Stimulated activated CD4-positive, alpha-beta T cell treated with anti-CD3 and anti-CD28 coated beads, Interleukin-4, amount 100 ng/mL, for 4 hours (primary cell): Measurements from ENCODE around the gene MPRIP.

Source experiments
- DNase-seq, 2 experiments: peaks; one replicate each; pipeline ENCODE4 v3.0.0-alpha.2; 2020

MPRIP gene

DNA sequence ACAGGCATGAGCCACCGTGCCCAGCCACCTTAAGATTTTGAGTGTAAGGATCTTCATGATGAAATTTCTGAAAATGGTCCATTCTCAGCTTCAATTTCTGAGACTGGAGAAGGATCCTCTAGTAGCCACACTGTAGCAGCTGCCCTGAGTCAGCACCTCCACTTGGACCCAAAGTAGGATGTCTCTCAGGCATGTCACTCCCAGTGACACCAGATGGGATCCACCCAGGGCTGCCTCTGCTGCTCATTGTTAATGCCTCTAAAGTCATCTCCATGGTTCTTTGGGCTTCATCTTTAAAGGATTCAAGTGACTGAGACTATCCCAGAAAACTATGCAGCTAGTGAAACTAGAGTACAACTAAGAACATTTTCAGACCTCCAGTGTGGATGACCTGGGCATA, 156.0 kb downstream of the MPRIP start:
- no peak for DNase-seq

GRCh38 chr17:17200311-17200710, 158.1 kb downstream of the MPRIP start:
- DNase-seq, result no peak

GRCh38 chr17:17200831-17201230, 158.6 kb downstream of the MPRIP start:
- no peak for DNase-seq

DNA sequence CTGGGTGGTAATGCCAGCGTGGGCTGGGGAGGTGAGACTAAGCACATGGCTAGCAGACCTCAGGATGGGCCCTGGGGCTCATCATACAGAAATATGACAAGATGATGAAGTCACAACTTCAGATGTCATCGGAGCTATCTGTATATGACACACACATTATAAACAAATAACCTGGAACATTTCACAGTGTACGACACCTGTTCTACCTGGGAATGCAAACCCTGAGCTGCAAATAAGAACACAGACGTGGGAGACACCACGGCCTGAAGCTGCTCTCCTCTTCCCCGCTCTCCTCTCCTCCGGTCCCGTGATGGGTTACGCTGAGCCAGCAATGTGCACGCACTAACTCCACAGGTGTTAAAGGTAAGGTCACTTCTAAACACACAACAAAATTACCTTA, 159.0 kb downstream of the MPRIP start:
- no peak for DNase-seq

DNA sequence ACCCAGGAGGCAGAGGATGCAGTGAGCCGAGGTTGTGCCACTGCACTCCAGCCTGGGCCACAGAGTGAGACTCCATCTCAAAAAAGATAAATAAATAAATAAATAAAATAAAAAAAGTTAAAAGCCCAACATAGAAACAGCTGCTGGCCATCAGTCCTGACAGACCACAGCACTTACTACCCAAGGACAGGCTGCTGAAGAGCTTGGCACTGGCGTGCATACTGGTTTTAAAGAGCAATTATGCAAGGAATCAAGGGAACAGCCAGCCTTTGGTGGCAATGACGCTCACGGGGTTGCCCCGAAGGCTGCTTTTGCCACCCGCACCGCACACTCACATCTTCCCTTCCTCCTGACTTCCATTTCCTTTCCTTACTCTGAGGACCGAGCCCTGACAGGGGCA, 159.7 kb downstream of the MPRIP start:
- DNase-seq, result no peak

DNA sequence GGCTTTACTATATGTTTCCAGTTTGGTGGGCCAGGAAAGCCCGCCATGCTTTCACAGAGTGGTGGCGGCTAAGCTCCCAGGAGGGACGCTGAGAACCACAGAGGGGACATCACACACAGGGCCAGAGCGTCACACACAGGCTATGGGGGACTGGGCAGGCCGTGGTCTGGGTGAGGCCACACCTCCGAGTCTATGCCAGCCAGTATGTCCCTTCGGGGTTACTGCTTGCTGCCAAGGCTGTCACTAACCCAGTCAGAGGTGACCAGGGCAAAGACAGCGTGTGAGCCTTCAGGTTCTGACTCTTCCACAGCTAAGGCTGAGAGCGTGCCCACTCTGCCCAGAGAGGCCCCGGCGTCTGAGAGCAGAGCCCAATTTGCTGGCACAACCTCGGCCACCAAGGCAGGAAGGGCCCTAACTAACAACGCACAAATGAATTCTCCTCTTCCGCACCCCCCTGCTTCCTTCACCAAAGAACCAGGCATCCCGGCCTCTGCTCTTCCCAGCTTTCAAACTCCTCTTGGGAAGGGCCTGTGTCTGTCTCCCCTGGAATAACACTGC, 161.0 kb downstream of the MPRIP start:
- no peak for DNase-seq

DNA sequence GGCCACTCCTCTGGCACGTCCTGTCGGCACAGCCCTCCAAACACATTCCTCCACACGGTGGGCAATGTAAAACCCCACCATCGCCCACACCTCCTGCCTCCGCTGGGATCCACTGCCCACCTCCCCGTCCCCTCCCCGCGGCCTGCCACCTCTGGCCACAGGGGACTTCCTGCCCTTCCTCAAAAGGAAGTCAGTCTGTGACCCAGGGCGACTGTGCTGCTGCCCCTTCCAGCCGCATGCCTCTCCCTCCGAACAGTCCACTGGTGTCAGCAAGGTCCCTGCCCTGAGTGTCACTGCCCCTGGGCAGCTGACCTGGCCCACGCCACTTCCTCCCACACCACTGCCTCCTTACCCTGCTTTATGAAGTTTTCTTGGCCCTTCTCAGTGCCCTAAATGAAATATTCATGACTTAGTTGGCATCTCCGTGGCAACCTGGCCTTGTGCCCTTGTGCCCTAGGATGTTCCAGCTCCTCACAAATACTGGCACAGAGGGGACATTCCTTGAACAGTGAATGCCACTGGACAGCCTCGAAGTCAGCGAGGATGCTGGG, 161.9 kb downstream of the MPRIP start:
- no peak for DNase-seq

DNA sequence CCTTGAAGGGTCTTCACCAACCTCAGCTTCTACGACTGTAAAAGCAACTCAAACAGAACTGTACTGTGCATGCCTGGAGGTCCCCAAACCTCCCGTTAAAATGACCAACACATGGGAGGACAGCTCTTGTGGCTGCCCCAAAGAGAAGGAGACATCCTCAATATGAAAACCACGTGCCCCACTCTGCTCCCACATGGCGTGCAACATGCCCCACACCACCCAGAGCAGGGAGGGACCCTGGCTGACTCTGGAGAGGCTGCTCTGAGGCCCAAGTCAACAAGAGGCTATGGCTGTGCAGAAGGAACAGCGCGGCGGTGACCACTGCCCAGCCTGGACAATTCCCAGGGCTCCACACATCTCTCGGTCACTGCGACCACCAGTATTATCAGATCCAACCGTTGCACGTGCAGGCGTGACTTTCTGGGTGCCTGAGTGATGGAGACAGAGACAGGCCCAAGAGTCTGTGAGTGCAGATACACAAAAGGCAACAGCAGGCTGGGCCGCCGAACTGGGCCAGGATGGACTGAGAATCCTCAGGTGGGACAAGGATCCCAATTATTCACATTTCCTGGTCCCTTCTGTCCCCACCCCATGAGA, 162.5 kb downstream of the MPRIP start:
- DNase-seq, result no peak

DNA sequence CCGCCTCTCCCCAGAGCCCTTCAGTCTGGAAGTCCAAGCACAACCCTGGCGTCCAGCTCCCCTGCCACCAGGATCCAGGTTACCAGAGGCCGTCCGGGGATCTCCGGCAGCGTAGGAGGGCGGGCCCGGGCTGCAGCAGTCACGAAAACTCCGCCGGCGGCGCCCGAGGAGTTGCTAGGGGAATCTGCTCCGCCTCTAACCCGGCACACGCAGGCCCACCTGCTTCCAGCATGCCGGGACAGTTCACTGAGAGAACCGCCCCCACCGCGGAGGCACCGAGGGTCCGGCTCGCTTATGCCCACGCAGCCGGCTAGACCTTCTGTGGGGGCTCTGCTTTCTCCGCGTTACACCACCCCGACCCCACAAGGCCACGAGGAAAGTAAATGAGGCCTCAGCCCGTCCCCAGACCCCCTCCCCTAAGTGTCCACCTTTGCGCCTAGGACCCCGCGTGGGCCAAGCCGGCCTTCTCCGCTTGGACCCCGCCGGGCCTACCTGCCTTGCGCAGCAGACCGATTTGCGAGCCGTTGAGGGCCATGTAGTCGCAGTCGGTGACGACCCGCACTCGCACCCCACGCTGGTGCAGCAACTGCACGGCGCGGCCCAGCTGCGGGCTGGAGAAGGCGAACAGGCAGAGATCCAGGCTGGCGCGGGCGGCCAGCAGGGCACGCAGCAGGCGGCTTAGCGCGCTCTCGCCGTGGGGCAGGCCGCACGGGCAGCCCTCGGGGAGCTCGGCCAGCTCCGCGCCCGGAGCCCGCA, 163.3 kb downstream of the MPRIP start:
- DNase-seq, result peak; percentile 62 to 65

DNA sequence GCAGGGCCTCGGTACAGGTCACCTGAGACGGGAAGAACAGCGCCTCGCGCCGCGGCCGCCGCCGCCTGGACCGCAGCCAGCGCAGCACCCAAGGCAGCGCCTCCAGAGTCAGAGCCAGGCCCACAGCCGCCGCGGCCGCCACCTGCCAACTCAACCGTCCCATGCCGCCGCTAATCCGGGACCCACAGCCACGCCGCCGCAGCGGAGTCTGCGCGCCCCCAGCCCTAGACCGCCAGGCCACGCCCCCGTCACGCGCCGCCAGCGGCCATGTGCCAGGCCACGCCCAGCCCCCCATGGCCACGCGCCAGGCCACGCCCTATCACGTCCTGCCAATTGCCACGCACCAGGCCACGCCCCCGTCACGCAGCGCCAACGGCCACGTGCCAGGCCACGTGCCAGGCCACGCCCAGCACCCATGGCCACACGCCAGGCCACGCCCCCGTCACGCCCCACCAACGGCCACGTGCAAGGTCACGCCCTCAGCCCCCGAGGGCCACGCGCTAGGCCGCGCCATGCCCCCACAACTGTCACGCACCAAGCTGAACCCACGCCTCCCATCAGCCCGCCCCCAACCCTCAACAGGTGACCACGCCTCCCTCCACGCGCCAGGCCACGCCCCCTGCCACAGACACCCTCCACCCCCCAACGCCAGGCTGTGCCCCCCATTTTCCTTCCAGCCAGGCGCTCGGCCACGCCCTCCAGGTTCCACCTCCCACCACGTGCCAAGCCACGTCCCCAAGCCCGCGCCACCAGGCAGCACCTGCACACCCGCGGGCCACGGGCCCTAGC, 164.1 kb downstream of the MPRIP start, which contains the start of gene PLD6:
TSS of gene PLD6 (minus strand) at position 210 of the 789 bp plus-strand sequence. CDS start at position 163, 47 bp downstream.
- peak; percentile 89 to 93 for DNase-seq

DNA sequence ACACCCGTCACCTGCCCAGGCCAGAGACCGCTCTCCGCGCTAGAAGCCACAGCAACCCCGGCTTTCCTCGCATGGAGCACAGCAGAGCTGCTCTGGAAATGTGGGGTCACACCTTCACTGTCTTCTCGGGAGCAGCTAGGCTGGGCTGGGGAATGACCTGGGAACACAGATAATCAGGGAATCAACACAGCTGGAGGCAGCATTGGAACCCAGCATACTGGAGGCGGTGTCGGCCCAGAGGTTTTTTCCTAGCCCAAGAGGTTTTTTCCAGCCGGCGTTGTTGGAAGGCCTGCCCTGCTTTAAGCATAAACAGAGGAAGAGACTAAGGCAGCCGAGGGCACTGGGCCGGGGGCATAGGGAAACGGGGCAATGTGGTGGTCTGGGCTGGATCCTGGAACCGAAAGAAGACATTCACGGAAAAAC, 164.7 kb downstream of the MPRIP start:
- DNase-seq, result no peak

GRCh38 chr17:17207998-17208397, 165.7 kb downstream of the MPRIP start:
- DNase-seq, result no peak

DNA sequence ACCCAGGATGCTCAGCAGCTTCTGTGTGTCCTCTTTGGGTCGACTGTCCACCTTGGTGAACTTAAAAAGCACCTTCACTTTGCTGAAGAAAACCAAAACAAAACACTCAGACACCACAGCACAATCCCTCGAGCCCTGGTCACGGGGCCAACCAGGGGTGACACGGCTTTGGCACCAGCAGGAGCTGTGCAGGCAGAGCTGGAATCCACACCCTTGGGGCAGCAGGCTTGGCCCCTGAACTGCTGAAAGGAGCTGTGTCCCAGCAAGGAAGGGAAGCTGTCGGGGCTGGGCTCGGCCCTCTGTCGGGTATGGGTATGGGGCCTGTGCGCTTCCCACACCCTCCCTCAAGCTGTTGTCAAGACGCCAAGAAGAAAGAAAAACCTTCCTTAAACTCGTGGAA, 171.5 kb downstream of the MPRIP start:
- DNase-seq, result no peak

DNA sequence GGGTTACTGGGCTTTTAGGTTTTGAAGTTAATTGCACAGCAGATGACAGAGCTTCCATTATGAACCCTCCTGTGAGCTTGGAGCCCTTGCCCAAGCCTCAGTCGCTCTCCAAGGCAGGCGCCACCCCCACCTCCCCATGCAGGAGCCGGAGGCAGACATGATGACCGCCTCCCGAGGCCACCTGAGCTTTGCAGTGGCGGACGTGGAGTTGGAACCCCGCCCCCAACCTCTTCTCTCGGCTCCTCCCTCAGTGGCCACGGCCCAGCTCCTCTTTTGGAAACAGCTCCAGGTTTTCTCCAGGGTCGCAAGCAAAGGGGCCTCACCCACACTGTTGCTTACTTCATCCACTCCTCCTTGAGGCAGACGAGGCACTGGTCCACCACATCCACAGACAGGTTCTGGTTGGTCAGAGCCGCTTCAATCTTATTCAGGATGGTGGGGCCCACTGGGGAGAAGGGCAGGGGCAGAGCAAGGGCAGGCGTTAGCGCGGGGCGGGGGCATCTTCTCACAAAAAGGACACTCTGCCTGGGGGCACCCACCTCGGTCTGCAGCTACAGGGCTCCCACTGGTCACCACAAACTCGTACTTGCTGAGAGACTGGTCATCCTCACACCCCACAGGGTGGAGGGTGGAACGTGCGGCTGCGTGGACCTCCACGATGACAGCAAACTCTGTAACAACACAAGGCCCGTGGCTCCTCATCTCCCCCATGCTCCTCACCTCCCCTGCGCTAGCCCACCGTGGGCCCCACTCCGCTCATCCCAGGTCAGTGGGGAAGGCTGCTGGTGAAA, 172.6 kb downstream of the MPRIP start:
- no peak for DNase-seq

DNA sequence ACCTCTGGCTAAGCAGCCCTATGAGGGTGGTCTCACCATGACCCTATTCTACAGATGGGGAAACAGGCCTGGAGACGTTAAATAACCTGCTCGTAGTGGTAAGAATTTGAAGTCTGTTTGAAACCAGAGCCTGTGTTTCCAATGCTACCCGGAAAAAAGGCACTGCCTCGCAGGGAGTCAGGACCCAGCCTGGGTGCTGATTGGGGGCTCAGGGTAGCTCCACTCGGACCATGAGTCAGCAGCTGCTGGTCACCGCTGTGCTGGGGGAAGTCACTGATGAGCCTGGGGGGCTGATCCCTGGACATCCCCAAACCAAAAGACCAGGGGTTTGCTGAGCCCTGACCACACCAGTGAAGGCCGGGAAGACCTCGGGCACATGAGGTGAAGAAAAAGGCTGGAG, 173.3 kb downstream of the MPRIP start:
- no peak for DNase-seq

DNA sequence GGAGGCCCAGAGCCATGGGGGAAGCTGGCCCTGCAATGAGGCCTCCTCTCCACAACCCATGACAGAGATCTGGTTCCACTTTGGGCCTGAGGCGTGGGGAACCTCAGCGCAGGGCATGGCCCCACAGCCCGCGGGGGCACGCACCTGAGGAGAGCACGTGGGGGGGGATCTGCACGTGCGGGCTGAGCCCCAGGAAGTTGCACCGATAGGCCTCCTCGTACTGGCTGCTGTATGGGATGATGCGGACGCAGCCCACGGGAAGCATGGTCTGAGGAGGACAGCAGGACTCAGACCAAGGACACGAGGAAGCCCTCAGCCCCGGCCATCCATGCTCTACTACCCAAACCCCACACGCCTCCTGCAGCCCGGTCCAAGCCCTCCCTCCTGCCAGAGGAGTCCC, 174.0 kb downstream of the MPRIP start:
- DNase-seq, result no peak

GRCh38 chr17:17216776-17217175, 174.5 kb downstream of the MPRIP start:
- no peak for DNase-seq

- no peak for DNase-seq
These were observed 175.7 kb downstream of the MPRIP start for GRCh38 chr17:17217995-17218394.

DNA sequence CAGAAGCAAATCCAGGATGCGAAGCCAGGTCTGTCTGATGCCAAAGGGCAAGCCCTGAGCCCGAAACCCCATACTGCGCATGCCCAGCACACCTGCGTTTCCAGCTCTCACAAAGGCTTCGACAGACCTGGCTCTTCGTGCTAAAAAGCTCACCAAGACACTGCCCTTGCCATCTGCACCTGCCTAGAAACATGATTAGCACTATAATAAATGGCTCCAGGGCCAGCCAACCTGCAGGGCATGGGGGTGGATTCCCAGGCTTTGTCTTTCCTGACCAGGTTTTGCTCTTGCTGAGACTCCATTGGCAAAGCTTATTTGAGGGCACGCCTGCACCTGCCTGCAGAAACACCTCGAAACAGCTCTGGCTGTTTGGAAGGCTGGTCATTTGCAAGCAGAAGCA, 178.3 kb downstream of the MPRIP start:
- DNase-seq, result no peak

- no peak for DNase-seq
These were observed 179.1 kb downstream of the MPRIP start for GRCh38 chr17:17221329-17221728.

GRCh38 chr17:17223736-17224135, 181.5 kb downstream of the MPRIP start:
- DNase-seq, result no peak

GRCh38 chr17:17224137-17224536, 181.9 kb downstream of the MPRIP start:
- no peak for DNase-seq
